Thyroid gland (tissue), 4 donors: ENCODE results near the gene TEX48.

Experiments used
- POLR2A ChIP-seq, 2 donors: fragments of 450-650 bp; IDR thresholded peaks; one replicate each; pipeline ENCODE4 v1.6.1; 2017; ENCODE audit warnings: antibody characterized with exemption in 2 of 2, mild to moderate bottlenecking in 2 of 2, moderate library complexity in 1 of 2
- TF ChIP-seq, protein P1 (sequence below), 6 experiments: fragments of 200-600 bp in 3 of 6; fragments of 450-650 bp in 3 of 6; sonication (generic) in 3 of 6; IDR thresholded peaks; one replicate each; pipeline ENCODE4 v1.5.1; 2016 to 2019; ENCODE audit warnings: antibody characterized with exemption in 6 of 6, mild to moderate bottlenecking in 2 of 6, inconsistent platforms in 1 of 6, moderate library complexity in 1 of 6

DNA sequence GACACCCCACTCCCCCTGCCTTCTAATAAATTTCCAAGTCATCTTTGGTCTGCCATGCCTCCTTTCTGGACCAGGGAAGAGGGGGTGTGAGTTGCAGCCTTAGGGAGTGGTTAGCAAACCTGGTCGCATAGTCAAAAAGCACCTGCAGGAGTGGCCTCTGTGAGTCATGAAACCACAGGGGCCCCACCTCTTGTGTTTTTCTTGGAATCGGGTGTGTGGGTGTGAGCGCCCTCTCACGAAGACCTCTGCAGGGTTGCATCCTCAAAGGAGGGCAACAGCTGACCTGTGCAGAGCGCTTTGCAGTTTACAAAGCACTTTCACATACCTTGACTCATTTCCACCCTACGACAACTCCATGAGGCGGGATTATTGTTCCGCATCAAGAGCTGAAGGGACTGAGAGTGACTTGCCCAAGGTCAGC is 36.8 kb upstream of the TEX48 start:
- TF ChIP-seq, protein P1, sequence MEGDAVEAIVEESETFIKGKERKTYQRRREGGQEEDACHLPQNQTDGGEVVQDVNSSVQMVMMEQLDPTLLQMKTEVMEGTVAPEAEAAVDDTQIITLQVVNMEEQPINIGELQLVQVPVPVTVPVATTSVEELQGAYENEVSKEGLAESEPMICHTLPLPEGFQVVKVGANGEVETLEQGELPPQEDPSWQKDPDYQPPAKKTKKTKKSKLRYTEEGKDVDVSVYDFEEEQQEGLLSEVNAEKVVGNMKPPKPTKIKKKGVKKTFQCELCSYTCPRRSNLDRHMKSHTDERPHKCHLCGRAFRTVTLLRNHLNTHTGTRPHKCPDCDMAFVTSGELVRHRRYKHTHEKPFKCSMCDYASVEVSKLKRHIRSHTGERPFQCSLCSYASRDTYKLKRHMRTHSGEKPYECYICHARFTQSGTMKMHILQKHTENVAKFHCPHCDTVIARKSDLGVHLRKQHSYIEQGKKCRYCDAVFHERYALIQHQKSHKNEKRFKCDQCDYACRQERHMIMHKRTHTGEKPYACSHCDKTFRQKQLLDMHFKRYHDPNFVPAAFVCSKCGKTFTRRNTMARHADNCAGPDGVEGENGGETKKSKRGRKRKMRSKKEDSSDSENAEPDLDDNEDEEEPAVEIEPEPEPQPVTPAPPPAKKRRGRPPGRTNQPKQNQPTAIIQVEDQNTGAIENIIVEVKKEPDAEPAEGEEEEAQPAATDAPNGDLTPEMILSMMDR (IDR thresholded peaks at IDR 0.05), result no peak
- no peak for TF ChIP-seq POLR2A (IDR thresholded peaks at IDR 0.05)
